Measurements from ENCODE around the gene DKKL1.

The DKKL1 gene

DNA sequence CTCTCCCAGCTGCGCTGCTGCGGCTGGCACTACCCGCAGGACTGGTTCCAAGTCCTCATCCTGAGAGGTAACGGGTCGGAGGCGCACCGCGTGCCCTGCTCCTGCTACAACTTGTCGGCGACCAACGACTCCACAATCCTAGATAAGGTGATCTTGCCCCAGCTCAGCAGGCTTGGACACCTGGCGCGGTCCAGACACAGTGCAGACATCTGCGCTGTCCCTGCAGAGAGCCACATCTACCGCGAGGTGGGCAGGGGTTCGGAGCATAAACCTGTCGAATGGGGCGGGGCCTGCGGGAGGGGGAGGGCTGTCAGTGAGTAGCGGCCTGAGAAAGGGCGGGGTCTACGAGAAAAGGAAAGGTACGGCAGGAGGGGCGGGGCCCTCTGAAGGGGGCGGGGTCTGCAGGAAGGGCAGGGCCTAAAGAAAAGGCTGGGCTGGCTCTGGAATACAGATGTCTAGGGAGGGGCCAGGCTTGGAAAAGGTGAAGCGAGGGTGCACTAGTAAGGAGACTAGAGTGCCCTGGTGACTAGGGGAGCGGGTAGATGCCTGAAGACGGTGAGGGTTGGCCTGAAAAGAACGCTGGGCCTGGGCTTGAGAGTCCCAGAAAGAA is 24.9 kb upstream of the DKKL1 start:
- no peak for DNase-seq

DNA sequence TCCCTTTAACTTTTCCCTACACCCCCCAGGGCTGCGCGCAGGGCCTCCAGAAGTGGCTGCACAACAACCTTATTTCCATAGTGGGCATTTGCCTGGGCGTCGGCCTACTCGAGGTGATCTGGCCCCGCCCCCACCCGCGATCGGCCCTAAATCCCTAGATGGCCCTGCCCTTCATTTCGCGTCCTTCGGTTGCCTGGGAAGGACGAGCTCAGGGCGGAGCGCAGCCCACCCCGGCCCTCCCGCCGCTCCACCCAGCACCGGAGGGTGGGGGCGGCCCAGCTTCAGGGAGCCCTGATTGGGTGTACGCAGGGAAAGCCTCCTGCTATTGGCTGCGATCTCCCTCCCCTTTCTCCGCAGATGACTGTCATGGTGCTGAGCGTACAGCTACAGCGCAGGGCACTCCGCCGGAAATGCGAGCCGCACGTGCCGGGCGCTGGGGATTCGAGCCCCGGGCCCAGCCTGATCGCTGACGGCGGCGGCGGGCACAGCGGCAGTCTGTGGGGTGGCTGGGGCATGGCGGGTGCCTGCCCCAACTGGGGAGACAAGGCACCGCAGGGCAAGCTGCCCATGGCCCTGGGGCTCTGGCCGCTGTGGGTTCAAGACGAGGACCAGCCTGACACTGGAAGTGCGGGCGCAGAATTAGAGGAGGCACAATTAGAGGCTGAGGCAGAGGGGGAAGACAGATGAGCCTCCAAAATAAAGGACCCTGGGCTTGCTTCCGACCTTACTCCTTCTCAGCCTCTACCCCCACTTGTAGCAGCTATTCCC is 24.2 kb upstream of the DKKL1 start:
- peak; percentile 80 for DNase-seq

DNA sequence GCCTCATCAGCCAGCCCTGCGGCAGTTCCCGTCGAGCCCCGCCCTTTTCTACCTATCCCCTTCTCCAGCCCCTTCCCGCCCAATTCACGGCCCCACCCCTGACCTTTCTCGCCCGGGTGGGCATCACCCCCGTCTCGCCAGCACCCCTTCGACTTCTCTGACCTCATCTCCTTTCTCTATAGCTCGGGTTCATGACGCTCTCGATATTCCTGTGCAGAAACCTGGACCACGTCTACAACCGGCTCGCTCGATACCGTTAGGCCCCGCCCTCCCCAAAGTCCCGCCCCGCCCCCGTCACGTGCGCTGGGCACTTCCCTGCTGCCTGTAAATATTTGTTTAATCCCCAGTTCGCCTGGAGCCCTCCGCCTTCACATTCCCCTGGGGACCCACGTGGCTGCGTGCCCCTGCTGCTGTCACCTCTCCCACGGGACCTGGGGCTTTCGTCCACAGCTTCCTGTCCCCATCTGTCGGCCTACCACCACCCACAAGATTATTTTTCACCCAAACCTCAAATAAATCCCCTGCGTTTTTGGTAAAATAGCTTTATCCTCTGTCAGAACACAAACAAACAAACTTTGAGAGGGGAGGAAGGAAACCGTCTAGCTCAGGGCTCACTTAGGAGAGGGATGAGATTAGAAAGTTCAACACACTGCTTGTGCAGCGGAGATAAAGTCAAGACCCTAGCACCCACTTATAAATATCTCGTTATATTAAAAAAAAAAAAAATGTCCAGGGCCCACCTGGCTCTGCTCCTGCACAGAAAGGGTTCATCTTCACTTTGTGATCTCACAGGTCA is 23.4 kb upstream of the DKKL1 start:
- peak; percentile 96 for DNase-seq

DNA sequence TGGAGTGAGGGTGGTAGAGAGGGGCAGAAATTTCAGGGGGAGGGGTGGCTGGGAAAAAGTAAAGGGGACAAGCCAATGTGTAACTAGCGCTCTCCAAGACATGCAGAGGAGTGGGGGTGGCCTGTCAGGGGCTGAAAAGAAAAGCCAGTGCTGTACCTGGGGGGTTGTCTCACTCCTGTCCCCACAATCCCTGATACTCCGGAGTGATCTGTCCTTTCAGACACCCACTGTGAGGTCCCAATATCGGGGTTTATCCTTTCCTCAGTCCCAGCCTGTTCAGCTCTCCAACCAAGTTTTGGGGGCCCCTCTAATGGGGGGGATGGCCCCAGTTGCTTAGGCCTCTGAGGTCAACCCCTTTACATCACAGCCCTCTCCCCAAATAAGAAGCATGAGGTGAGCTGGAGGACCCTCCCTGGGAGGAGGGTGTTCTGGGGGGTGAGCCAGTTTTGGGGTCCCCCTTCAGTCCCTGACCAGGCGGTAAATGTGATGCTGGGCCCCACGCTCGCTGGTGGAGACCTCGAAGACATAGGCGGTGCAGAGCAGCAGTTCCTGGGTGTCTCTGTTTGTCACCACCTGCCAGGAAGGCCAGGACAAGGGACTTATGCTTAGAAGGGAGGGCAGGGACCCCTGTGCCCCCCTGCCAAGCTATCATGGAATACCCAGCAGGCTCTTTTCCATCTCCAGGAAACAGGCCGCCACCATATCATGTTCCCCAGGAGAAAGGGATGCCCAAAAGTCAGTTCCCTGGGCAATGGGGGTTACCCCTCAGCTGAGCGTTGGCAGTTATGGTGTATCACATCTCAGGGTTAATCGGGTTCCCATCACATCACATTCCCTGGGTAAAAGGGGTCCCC is 22.6 kb upstream of the DKKL1 start:
- no peak for DNase-seq

DNA sequence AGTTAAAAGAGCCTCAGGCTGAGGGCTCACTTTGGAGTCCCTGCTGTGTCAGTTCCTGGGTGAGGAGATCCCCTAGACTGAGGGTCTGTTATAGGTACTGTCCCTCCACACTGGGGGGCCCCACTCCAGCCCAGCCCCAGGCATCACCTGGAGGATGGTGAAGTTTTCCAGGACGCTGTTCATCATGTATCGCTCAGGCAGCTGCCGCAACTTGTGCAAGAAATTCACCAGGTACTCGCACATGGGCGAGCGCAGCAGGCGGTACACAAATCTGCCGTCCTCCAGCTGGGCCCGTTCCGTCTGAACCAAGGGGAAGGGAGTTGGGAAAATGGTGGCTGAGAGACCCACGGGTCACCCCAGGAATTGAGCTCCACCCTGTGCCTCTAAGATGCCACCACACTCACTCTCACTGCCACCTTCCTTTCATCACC is 21.4 kb upstream of the DKKL1 start:
- DNase-seq: no peak

DNA sequence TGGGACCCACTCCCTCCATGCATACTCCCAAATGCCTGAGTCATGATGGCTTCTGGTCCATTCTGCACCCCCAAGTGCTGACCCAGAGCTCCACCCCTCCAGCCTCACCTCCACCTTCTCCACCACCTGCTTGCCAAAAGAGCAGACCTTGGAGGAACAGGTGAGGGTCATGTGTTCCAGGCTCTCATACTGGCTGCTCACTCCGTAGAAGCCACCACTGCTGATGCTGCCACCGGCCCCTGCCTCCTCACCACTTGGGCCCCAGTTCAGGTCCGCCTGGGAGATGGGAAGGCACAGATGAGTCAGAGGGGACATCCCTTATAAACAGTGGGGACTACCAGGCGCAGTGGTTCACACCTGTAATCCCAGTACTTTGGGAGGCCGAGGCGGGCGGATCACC is 20.6 kb upstream of the DKKL1 start:
- no peak for DNase-seq

DNA sequence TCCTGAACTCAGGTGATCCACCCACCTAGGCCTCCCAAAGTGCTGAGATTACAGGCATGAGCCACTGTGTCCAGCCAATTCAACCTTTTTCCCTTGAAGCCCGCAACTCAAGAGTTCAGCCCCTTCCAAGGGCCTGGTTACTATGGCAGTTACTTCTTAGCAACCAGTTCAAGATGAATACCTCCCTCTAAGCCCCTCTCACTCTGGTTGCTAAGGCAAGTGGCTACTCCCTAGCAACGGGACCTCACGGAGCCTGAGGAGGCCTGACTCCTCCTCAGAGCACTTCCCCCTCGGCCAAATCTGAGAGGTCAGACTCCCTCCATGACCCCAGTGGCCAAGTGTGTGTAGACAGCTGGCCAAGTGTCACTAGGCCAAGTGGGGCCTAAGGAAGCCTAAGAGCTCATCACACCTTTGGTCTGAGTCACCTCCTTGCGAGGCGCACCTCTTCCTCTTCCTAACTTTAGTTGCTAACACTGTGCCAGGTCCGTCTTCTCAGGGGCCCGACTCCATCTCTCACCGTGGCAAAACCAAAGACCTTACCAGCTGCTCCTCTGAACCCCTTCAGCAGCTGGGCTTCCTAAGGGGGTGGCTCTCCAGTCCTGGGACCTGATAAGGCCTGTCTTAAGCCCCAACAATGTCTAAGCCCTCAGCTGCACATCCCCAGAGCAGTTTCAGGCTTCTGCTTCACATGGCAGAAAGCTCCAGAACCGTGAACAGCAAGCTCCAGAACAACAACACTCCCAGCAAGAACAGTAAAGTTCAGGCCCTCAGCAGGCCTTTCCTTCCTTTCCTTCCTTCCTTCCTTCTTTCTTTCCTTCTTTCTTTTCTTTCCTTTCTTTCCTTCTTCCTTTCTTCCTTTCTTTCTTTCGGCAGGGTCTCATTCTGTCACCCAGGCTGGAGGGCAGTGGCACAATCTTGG is 18.9 kb upstream of the DKKL1 start:
- no peak for DNase-seq

DNA sequence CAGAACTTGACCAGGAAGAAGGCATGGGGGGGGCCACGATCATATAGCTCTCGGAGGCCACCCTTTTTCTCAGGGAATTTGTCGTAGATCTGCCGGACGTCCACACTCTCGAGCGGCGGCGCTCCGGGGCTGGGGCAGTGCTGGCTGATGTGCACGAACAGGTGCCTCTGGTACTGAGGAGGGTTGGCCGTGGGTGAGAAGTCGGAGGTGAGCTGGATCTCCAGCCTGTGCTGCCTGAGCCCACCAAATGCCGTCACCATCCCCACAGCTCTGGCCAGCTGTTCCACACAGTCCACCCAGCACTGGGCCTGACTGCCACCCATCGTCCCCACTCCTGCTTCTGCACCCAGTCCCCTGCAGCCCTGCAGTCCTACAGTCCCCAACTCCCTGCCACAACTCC is 16.5 kb upstream of the DKKL1 start:
- DNase-seq: no peak

DNA sequence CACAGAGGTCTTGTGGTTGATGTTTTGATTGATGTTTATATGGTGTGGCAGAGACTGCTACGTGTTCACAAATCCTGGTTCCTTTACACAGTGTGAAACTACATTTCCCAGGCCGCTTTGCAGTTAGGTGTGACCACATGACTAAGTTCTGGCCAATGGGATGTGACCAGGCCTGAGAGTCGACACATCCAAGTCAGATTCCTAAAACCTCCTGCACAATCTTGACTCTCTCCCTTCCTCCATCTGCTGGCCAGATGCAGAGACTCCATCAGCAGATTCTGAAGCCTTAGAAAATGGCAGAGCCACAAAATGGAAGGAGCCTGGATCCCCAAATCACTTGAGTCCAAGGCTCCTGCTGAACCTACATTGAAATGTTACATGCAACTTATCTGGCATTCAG is 15.8 kb upstream of the DKKL1 start:
- no peak for DNase-seq

DNA sequence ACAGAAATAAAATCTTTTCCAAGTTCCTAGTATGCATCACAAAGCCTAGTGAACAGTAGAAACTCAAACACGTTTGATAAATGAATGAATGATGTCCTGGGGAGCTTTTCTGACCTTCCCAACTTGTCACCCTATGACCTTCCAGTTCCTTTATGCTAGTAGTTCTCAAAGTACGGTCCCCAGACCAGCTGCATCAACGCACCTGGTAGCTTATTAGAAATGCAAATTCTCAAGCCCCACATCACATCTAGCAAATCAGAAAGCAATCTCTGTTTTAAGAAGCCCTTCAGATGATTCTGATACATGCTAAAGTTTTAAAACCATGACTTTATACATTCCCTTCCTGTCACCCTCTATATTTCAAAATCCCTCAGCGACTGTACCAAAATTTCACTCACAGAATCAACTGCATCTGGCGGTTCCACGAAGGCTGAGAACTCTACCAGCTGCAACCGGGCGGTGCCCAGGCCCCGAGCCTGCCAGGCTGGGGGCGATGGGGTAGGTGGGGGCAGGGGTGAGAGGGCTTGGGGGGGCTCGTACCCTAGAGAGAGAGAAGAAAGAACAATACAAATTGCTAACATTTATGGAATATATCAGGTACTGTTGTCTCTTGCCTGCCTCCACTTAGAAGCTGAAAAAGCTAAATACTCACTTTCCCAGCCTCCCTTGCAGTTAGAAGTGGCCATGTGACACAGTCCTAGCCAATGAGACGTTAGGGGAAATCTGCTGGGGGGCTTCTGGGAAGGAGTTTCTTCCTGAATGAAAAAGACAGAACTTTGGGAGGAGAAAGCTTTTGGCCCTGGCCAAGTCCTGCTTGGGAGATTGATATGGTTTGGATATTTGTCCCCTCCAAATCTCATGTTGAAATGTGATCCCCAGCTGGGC is 15.1 kb upstream of the DKKL1 start:
- no peak for DNase-seq

DNA sequence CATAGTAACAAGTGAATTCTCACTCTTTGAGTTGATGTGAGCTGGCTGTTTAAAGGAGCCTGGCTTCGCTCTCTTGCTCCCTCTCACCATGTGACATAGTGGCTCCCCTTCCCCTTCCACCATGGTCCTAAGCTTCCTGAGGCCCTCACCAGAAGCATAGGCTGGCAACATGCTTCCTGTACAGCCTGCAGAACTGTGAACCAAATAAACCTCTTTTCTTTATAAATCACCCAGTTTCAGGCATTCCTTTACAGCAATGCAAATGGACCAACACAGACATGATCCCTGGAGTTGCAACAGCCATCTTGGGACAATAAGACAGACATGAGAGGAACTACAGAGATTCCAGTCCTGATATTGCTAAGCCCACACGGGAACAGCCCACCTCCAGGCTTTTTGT is 14.1 kb upstream of the DKKL1 start:
- no peak for DNase-seq

DNA sequence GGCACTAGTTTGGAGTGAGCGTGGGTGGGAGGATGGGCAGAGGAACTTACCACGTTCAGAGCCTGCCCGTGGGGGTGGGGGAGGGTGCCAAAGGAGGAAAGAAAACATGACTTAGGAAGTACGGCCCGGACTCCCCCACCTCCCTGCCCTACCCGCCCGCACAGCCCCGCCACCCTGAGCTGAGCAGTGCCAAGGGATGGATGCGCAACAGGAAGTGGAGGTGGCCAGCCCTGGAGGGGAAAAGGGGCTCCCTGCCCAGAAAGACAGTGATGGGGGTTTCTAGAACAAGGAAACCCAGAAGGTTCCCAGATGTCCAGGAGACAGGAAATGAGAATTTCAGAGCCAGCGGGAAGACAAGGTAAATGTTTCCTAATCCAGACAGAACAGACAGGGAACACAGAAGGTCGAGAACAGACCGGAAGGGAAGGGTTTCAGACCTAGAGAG is 7.7 kb upstream of the DKKL1 start:
- no peak for DNase-seq

DNA sequence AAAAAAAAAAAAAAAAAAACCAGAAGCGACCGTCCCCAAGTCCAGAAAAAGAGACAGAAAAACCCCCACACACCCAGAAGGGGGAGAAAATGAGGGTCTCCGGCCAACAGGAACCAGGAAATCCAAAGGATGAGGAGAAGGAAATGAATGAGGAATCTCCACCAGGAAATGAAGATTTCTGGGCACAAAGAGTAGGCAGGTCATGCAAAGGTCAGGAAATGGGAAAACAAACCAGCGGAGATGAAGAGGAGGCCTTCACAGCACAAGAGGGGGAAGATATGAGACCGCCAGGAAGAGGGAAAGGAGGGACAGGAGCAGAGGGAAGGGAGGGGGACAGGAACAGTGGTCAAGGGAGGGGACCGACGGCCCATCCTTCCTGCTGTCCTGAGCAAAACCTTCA is 7.3 kb upstream of the DKKL1 start:
- DNase-seq: no peak

DNA sequence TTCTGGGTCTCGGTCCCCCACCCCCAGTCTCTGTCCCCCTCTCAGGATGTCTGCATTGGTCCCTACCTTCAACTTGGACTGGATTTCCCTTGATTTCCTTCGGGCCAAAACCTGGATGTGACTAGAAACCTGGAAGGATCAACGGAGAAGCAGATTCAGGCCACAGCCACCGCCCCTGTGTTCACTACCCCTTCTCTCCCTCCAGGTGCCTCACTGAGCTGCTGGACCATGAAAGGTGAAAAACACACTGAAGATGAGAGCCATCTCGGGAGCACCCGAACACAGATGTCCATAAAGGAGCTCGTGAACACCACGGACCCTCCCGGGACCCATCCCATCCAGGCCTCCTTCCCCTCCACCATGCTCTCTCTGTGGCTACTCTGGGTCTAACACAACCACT is 6.5 kb upstream of the DKKL1 start:
- DNase-seq: no peak

DNA sequence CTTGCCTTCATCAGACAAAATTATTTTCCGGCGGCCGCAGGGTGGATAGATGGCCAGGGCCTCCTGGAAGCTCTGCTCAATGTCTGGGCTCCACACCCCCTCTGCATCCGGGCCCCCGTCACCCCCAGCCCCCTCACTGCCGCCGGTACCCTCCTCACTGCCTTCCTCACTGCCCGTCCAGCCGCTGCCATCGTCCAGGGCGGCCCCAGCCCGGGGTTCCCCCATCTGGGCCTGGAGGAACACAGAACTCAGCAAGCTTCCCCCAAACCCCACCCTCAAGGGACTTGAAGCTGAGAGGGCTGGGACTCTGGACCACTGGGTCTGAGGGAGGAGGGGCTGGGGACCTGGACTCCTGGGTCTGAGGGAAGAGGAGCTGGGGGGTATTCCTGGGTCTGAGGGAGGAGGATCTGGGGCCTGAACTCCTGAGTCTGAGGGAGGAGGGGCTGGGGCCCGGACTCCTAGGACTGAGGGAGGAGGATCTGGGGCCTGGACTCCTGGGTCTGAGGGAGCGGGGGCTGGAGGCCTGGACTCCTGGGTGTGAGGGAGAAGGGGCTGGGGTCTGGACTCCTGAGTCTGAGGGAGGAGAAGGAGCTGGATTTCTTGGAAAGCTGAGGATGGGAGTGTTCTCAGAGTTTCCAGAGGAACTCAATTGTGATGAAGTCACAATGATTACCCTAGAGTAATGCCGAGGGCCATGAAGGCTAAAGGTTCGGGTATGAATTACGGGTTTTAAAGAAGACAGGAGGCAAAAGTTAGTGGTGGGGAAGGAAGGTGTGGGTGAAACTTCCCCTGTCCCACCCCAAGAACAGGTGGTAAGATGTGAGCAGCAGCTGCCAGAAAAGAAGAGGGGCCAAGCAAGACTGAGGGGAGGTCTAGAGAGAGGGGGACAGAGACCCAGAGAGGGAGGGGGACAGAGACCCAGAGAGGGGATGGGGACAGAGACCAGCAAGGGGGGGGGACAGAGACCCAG is 3.5 kb upstream of the DKKL1 start:
- DNase-seq: no peak

DNA sequence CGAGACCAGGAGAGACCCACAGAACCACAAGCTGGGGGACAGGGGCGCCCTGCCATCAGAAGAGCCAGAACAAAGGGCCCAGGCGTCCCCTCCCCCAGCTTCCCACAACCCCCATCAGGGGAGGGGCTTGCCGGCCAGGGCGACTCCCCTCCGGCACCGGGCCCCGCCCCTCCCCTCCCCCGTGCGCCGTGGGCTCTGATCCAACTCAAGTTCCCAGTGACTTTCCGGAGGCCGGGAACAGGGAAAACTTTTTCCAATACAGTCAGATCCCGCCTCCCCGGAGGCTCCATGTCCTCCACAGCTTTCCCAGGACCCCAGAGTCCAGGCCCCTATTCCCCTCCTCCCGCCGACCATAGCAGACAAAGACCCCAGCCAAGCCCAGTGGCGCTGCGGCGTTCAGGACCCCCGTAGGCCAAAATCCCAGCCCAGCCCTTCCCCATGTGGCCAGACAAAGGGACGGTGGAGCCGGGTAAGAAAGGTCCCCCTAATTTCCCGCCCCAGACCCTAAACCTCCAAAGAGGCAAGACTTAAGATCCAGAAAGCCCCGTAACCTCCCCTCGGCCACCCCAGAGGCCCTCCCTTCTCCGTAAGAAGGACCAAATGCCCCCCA is 2.1 kb upstream of the DKKL1 start:
- peak; percentile 22 for DNase-seq

DNA sequence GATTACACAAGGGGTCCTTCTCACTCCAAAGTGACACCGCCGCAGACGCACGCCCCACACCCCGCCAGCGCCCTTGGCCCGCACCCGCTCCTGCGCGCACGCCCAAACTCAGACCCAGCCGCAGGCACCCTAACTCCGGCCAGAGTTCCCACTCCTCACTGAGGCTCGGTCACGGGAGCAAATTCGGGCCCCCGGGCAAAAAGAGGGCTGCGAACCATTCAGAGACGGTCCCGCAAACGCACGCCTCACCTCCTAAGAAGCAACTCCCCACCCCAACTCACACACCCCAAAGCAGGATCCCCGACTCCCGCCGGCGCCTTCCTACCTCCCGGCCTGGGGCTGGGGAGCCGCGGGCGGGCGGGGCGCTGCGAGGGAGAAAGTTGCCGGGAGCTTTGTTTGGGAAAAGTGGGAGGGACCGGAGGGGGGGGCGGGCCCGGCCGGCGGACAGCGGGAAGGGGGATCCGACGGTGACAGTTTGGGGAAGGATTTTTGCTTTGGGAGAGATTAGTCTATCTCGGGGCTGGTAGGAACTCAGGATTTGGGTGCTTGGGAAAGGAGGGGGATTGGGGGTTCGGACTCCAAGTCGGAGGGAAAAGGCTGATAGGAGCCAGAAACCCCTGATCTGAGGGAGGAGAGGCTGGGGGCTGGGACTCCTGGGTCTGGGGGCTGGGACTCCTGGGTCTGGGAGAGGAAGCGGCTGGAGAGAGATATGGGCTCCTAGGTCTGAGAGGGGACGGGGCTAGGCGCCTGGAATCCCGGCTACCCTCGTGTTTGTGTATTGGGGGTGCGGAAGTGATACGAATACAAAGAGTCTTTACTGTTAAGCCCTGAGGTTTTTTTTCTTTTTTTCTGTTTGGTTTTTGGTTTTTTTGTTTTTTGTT is 1.4 kb upstream of the DKKL1 start, which contains the start of gene TEAD2:
TSS of gene TEAD2 (minus strand) at position 369 of the 881 bp plus-strand sequence. CDS start 2,341 bp downstream, outside the sequence.
- DNase-seq: no peak

DNA sequence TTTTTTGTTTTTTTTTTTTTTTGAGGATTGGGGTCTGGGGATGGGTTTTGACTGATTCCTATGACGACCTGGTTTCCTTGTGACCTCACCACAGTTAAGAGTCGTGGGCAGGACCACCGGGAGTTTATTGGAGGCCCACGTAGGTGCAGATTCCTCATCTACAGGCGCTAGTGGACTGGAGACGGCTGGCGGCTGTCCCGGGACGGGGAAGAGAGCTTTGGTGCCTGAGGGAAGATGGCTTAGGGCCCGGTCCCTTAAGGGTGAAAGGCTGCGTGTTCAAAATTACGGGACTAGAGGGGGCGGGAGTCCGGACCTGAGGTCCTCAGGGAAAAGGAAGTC is 779 bp upstream of the DKKL1 start:
- DNase-seq: no peak

Measured in NCI-H1436 (cell line).